ENCODE results near the gene BLNK. TPM values are rescaled to one million over a fixed set of nuclear protein-coding genes. Genes with fewer than 3 reads are reported as not detected.
"Not testable (repeated sequence)": the region's sequence is repeated elsewhere in the genome, so short reads cannot be mapped to it uniquely, and the experiment has no call there.

The BLNK gene
- polyA plus RNA-seq, 4 donors, result 33.4 to 61.8 (median 42.5) TPM

DNA sequence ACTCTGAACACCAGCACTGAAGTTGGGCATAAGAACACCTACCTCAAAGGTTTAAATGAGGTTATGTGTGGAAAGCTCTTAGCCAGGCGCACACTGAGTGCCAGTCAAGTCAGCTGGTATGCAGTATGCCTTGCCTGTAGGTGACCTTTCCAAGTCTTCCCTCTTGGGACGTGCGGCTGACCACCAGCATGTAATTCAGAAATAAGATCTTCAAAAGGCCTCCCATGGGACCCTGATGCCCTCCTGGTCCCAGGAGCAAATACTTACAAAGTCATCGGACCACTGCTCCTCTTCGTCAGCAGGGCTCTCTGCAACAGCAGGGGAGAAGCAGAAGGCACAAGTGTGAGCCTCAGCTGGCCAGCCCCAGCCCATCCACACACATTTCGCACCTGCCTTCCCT is 40.8 kb downstream of the BLNK start:
- no peak for DNase-seq (ENCODE audit: low read depth in 4 of 4, low spot score in 2 of 4)

DNA sequence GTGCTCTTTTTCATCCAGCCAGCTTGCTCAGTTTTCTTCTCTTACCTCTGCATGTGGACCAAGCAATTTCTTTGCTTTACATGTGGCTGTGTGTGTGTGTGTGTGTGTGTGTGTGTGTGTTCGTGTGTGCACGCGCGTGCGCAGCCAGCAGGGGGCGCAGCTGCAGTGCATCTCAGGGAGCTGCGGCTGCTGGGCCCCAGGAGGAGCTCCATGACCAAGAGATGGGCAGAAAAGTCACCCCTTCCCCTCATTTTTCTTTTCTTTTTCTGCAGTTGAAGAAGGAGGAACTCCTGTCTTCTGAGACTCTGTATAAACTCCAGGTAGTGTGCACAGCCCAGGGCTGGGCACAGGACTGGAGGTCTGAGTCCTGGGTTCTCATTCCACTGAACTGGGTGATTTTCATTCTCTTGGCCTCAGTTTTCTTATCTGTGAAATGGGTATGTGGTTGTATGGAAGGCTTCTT is 41.8 kb downstream of the BLNK start:
- peak; percentile 36 to 52 (median 45) for DNase-seq (ENCODE audit: low read depth in 4 of 4, low spot score in 2 of 4)

GRCh38 chr10:96228408-96228994 is 42.9 kb downstream of the BLNK start:
- DNase-seq (ENCODE audit: low read depth in 4 of 4, low spot score in 2 of 4), result no peak

DNA sequence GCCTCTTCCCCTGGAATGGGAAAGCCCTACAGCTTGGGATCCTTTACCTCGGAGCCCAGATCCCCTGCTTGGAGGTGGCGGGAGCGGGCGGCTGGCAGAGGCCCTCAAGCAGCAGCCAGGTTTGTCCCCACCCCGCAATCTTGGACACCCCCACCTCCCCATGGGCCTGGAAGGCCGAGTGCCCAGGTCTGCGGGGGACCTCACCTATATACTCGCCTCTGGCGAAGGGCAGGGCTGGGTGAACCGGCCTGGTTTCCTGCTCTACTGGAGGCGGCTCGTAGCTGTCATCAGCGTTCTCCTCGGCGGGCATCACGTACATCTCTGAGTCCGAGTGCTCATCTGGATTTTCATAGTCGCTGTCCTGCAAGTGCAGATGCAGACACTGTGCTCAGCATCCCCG is 44.2 kb downstream of the BLNK start:
- no peak for DNase-seq (ENCODE audit: low read depth in 4 of 4, low spot score in 2 of 4)

DNA sequence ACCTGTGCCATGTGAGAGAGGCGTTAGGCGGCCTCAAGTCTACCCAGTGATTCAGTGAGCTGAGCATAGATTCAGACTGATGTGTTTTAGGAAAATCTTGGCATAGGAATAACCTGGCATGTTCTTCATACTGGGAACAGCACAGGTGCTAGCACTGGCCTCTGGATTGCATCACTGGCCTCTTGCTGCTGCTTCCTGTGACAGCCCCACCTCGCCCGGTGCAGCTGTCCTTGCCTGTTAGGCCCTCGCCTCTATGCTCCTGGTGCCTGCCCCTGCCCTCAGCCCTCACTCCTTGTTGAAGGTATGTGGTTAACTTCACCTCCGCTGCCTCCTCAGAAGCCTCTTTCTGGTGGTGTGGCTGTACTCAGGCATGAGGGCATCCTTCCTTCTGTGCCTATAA is 46.2 kb downstream of the BLNK start:
- DNase-seq (ENCODE audit: low read depth in 4 of 4, low spot score in 2 of 4), result no peak

DNA sequence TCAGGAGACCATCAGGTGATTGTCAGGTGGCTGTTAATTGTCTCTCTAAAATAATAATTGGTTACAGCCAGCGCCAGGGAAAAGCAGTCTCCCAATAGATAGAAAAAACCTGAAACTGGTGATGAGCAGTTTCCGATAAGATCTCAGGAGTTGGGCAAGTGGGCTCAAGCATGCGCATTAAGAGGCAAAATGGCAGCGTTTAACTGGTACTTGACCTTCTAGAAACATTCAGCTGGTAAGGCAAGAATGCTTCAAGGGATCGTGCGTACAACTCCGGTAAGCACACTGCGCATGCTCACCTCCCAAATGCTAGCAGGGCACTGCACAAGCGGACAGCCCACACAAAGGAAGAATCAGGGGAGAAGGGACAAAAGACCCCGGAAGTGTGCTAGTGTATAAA is 48.5 kb downstream of the BLNK start:
- DNase-seq (ENCODE audit: low read depth in 4 of 4, low spot score in 2 of 4), result no peak

DNA sequence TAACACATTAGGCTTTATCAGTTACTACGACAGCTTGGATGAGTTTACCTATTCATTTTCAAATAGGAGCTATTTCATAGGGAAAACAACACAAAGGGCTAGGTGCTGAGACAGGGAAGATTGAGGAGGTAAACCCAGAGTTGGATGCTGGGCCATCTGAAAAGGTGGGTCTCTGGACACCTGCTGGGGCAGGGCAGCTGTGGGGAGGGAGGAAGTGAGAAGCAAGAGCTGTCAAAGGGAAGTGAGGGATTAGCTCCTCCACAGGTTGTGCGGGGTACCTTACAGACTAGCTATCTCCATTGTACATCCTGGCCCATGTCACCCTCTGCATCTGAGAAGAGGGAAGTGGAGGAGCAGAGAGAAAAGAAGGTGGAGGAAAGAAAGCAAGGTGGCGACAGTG is 48.9 kb downstream of the BLNK start:
- no peak for DNase-seq (ENCODE audit: low read depth in 4 of 4, low spot score in 2 of 4)

DNA sequence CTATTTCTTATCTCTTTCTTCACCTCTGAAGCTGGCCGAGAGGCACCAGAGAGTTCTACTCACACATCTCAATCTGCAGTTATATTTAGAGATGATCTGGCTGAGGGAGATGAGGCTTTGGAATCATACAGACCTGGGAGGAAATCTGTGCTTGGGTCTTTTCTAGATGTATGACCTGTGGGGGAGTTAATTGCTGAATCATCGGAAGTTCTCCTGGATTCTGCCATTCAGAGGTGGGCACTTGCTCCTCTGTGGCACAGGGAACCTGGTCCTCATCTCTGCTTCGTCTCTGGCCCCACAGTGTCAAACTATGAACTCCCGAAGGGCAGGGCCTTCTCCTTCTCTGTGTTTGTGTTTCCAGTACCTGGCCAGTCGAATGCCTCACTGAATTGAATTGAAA is 52.5 kb downstream of the BLNK start:
- DNase-seq (ENCODE audit: low read depth in 4 of 4, low spot score in 2 of 4), result no peak

- no peak for DNase-seq (ENCODE audit: low read depth in 4 of 4, low spot score in 2 of 4)
Observed at GRCh38 chr10:96217711-96218110, 53.7 kb downstream of the BLNK start.

GRCh38 chr10:96216775-96217174 is 54.6 kb downstream of the BLNK start:
- DNase-seq (ENCODE audit: low read depth in 4 of 4, low spot score in 2 of 4), result no peak

DNA sequence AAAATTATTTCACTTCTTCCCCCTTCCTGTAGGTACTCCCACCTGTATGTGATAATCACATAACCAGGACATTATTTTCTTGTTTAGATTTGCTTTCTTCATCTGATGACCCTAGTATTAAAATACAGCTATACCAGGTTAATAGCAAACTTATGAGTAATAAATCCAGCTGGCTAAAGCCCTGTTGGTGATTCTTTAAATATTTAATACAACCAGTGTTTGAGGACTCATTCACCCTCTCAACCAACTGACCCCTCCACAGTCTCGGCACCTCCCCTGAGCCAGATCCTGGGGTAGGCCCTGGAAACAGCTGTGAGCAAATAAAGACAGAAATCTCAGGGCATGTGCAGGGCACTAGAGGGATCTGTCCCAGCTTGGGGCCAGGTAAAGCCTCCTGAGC is 58.5 kb downstream of the BLNK start:
- no peak for DNase-seq (ENCODE audit: low read depth in 4 of 4, low spot score in 2 of 4)

DNA sequence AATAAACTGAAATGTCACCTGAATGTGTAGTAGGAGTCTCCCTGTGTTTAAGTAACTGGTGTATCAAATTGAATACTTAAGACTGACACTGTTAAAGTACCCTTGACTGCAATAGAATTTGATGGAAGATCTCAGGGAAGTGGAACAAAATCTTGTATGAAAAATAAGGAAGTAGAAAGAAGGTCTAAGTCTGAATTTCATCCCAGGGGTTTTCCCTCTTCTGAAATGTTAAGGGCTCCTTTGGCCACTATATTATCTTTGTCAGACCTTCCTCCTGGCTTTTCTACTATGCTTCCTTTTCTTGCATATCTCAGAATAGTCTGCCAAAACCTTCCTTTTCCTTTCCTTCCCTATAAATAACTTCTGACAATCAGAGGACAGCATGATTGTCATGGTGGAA is 59.6 kb downstream of the BLNK start:
- DNase-seq (ENCODE audit: low read depth in 4 of 4, low spot score in 2 of 4), result no peak

DNA sequence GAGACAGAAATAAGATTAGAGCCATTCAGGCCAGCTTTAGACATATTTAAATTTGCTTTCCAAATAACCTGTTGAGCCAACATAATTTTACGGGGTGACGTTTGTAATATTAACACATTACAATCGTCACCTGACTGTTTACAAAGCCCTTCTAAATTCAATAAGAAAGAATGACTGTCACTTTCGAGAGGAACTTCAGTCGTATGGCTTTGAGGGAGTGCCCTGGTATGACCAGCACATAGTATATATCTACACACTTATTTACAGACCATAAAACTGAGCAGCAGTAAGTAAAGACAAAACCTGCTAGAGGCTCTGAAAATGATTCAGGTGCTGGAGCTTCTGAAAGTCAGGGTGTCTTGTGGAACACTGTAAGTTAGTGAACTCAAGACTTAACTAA is 62.4 kb downstream of the BLNK start:
- no peak for DNase-seq (ENCODE audit: low read depth in 4 of 4, low spot score in 2 of 4)

GRCh38 chr10:96208271-96208670 is 63.1 kb downstream of the BLNK start:
- DNase-seq (ENCODE audit: low read depth in 4 of 4, low spot score in 2 of 4), result no peak

DNA sequence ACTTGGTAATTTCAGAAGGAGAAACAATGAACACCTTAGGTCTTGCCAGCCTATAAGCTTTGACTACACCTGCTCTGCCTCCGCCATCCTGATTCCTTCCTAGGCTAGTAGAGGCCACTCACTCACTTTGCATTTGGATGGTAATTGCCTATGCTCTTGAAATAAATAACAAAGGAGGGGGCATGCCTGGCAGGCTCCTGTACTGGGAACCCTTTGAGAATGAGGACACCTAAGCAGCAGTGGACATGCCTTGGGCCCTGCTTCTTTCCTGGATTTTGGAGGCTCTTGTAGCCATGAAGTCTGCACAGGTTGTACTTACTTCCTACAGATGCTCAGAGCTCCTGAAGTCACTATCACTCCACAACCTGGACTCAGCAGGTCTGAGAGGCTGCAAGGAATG is 65.8 kb downstream of the BLNK start:
- DNase-seq (ENCODE audit: low read depth in 4 of 4, low spot score in 2 of 4), result no peak

DNA sequence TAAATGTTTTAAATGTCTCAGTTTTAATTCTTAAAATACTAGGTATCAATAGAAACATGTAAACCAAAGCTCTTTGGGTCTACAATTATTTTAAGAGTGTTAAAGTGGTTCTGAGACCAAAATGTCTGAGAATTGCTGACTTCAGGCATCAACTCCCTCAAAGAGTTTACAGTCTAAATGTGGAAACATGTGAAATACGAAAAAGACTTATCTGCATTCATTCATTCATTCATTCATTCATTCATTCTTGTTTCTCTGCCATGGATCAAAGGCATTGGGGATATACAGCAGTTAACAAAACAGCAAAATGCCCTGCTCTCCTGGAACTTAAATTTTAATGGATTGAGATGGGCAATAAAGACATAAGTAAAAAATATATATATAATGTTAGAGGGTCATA is 69.8 kb downstream of the BLNK start:
- DNase-seq (ENCODE audit: low read depth in 4 of 4, low spot score in 2 of 4), result no peak

DNA sequence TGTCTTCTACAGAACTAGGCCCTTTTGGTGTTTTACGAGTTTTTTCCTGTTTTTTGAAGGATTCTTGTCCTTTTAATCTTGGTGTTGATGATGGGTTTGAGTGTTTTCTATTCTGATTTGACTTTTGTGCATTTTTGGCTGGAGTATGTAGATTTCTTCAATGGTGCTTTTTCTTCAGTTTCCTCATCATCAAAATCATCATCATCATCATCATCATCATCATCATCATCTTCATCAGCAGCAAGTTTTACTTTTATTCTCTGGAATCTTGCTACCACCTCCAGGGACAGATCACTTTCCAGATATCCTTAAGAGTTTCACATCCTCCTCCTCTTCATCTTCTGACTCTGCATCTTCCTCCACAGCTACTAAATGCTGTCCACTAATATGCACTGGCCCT is 81.9 kb downstream of the BLNK start:
- not testable (repeated sequence) for DNase-seq (ENCODE audit: low read depth in 4 of 4, low spot score in 2 of 4)

GRCh38 chr10:96188916-96189315 is 82.5 kb downstream of the BLNK start:
- no peak for DNase-seq (ENCODE audit: low read depth in 4 of 4, low spot score in 2 of 4)

- no peak for DNase-seq (ENCODE audit: low read depth in 4 of 4, low spot score in 2 of 4)
Observed at GRCh38 chr10:96188421-96188820, 82.9 kb downstream of the BLNK start.

DNA sequence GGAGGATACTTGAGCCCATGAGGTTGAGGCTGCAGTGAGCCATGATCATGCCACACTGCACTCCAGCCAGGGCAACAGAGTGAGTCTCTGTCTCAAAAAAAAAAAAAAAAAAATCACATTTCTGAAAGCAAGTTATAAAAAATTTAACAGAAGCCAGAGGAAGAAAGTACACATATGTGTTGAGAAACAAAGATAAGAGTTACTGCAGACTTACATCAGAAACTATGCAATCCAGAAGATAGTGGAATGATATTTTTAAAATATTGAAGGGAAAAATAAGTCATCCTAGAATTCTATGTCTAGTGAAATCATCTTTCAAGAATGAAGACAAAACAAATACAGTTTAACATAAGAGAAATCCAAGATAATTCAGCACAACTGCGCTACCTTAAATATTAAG is 94.4 kb downstream of the BLNK start:
- no peak for DNase-seq (ENCODE audit: low read depth in 4 of 4, low spot score in 2 of 4)

DNA sequence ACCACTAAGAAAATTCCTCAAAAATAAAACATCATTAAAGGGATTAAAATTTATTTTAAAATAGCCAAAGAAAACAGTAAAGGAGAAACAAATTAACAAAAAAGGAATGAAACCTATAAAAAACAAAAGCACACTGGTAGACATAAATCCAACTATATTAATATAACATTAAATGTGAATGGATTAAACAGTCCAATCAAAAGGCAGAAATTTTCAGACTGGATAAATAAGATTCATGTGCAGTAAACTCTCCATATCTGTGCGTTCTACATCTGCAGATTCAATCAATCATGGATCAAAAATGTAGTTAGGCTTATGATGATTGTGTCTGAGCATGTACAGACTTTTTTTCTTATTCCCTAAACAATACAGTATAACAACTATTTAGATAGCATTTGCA is 98.7 kb downstream of the BLNK start:
- DNase-seq (ENCODE audit: low read depth in 4 of 4, low spot score in 2 of 4), result no peak

DNA sequence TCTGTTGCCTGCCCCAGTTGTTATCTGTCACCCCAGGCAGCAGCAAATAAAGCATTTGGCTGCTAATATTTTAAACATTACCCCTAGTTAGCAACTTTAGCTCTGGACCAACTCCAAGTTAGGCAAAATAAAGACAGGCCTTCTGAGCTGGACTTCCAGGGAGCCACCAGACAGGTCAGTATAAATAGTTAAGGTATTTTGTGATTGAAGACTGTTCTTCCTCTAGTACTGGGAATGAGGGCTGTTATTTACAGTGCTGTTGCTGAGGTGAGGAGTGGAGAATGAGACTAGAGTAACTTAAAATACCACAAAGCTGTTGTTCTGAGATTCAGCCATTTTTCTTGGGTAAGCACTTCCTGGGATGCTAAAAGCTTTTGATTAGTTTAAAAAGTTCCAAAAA is 101.1 kb downstream of the BLNK start:
- no peak for DNase-seq (ENCODE audit: low read depth in 4 of 4, low spot score in 2 of 4)

GRCh38 chr10:96168546-96168945 is 102.8 kb downstream of the BLNK start:
- no peak for DNase-seq (ENCODE audit: low read depth in 4 of 4, low spot score in 2 of 4)

Measured in left renal cortex interstitium (tissue), 4 donors.